ENCODE results near the gene EXOC2. TPM values are rescaled to one million over a fixed set of nuclear protein-coding genes. Genes with fewer than 3 reads are reported as not detected.

The EXOC2 gene
- total RNA-seq, 4 donors from 2014 or later, result 7.6 to 22.5 (median 20.2) TPM

DNA sequence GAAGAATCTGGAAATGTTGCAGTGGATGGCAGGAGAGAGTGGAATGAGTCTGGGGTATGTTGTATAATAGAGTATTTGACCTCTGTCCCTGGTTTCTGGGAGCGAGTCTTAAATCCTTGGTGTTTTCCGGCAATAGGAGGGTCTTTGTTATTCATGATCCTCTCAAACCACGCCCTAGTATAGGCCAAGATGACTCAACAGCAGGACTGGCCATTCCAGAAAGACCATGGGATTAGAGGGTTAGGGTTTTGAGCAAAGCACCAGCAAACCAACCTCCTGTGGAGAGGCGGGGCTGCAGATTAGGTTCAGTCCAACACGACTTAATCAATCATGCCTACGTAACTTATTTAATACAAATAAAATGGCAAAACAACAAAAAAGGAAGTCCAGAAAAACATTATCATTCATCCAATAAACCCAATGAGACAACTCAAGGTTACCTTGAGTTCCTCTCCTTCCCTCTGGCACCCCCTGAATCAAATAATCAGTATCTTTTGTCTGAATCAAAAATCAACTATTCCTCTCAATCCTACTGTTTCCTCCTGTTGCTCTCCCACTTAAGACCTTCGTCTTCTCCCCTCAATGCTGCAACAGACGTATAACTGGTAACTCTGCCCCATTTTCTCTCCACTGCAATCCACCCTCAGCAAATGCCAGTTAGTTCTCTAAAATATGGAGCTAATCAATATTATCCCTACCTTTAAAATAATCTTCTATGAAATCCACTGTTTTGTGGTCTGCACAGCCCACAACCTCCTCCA lies 51.5 kb downstream of the EXOC2 start:
- H3K9me3 ChIP-seq, result no peaks in the 10 kb centered on the region
- no peaks in the 10 kb centered on the region for H3K36me3 ChIP-seq
- H3K27me3 ChIP-seq, result no peaks in the 10 kb centered on the region
- H3K27ac ChIP-seq, result no peak overlapping the region
- H3K4me3 ChIP-seq, result no peak overlapping the region
- intact Hi-C loops (cut with DNase I; ENCODE audit: low total_unique reads), result no loop called here
- in situ Hi-C loops (cut with MboI; ENCODE audit: low pct_ligation_motif_present in 1 of 4, low pct_unique_long_range_greater_than_20kb in 1 of 4, low sequenced_read_pairs in 3 of 4), result no loop called here
- DNase-seq, result no peak
- H3K4me1 ChIP-seq, result no peaks in the 10 kb centered on the region
- WGBS, 2 donors (ENCODE audit: low coverage in 1 of 2), result 95 to 96% methylated on average over 8 of the region's 8 CpGs
- TF ChIP-seq EP300 (IDR thresholded peaks at IDR 0.05; ENCODE audit: low read depth) (no peak), POLR2A (IDR thresholded peaks at IDR 0.05) (no peak), POLR2AphosphoS5 (IDR thresholded peaks at IDR 0.05) (no peak)
- TF ChIP-seq, protein P1, sequence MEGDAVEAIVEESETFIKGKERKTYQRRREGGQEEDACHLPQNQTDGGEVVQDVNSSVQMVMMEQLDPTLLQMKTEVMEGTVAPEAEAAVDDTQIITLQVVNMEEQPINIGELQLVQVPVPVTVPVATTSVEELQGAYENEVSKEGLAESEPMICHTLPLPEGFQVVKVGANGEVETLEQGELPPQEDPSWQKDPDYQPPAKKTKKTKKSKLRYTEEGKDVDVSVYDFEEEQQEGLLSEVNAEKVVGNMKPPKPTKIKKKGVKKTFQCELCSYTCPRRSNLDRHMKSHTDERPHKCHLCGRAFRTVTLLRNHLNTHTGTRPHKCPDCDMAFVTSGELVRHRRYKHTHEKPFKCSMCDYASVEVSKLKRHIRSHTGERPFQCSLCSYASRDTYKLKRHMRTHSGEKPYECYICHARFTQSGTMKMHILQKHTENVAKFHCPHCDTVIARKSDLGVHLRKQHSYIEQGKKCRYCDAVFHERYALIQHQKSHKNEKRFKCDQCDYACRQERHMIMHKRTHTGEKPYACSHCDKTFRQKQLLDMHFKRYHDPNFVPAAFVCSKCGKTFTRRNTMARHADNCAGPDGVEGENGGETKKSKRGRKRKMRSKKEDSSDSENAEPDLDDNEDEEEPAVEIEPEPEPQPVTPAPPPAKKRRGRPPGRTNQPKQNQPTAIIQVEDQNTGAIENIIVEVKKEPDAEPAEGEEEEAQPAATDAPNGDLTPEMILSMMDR (IDR thresholded peaks at IDR 0.05), result no peak

DNA sequence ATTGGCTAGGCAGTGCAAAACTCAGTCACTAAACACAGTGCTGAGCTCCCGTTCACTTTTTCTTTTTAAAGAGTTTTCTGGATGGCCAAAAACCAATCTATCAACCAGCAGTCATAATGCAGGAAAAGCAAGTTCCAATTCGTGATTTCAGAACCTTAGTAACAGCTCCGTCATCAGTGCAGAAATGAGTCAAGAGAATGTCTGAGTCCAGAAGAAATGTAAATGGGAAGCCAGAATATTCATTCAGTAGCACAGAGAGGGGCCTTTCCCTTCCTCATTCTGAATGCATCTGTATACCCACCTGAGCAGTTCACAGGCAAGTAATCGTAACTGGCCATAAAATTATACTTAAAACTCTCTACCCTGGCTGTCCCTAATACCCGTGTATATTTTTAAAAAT lies 56.5 kb downstream of the EXOC2 start:
- no peaks in the 10 kb centered on the region for H3K4me1 ChIP-seq
- H3K27me3 ChIP-seq, result no peaks in the 10 kb centered on the region
- TF ChIP-seq, protein P1 (IDR thresholded peaks at IDR 0.05), result no peak
- TF ChIP-seq POLR2AphosphoS5 (IDR thresholded peaks at IDR 0.05) (no peak), POLR2A (IDR thresholded peaks at IDR 0.05) (no peak), EP300 (IDR thresholded peaks at IDR 0.05; ENCODE audit: low read depth) (no peak)
- 61 to 73% methylated on average over 4 to 5 of the region's 5 CpGs for WGBS, 2 donors (ENCODE audit: low coverage in 1 of 2)
- intact Hi-C loops (cut with DNase I; ENCODE audit: low total_unique reads), result no loop called here
- H3K4me3 ChIP-seq, result no peak overlapping the region
- H3K27ac ChIP-seq, result no peak overlapping the region
- no peak for DNase-seq
- in situ Hi-C loops (cut with MboI; ENCODE audit: low pct_ligation_motif_present in 1 of 4, low pct_unique_long_range_greater_than_20kb in 1 of 4, low sequenced_read_pairs in 3 of 4), result no loop called here
- no peaks in the 10 kb centered on the region for H3K36me3 ChIP-seq
- no peaks in the 10 kb centered on the region for H3K9me3 ChIP-seq

DNA sequence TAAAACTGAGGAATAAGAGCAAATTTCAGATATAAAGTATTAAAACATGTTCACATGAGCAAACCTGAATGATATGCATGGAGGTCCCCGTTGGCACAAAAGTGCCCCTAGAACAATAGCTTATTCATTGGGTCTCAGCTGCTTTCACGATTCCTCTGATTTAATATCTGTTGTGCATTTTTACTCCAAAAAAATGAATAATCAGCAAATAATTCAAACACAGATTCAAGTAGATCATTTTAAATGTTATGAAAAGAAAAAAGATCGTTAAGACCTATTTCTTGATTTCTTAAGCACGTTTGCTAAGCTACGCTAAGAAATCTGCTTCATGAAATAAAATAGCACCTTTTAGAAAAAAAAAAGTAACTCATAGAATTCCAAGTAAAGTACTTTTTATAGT lies 57.7 kb downstream of the EXOC2 start:
- no peak for TF ChIP-seq POLR2A (IDR thresholded peaks at IDR 0.05)
- no peak for TF ChIP-seq POLR2AphosphoS5 (IDR thresholded peaks at IDR 0.05)
- TF ChIP-seq, protein P1 (IDR thresholded peaks at IDR 0.05), result no peak
- no peak for TF ChIP-seq EP300 (IDR thresholded peaks at IDR 0.05; ENCODE audit: low read depth)
- Histone ChIP-seq H3K27ac (no peak overlapping the region), H3K27me3 (no peaks in the 10 kb centered on the region), H3K4me1 (no peaks in the 10 kb centered on the region), H3K4me3 (no peak overlapping the region), H3K36me3 (no peaks in the 10 kb centered on the region), H3K9me3 (no peaks in the 10 kb centered on the region)
- DNase-seq, result no peak
- intact Hi-C loops (cut with DNase I; ENCODE audit: low total_unique reads), result no loop called here
- in situ Hi-C loops (cut with MboI; ENCODE audit: low pct_ligation_motif_present in 1 of 4, low pct_unique_long_range_greater_than_20kb in 1 of 4, low sequenced_read_pairs in 3 of 4), result no loop called here
- WGBS, 2 donors (ENCODE audit: low coverage in 1 of 2), result 93 to 96% methylated on average over 5 of the region's 5 CpGs

DNA sequence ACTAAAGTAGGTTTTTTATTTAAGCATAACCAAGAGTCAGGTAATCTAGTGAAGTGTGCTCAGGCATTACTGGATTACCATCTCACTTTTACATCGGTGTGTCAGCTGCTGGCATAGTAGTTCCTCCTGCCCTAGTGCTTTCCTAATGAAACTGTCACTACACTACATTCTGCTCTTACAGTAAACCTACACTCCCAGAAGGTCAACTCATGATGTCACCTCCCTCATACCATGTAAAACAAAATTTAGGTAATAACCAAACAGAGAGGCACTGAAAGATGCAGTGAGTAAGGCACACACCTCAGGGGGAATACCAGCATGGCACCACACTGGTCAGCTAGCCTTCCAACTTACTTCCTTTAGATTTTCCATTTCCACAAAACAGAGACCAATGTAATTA lies 59.3 kb downstream of the EXOC2 start:
- no peaks in the 10 kb centered on the region for H3K9me3 ChIP-seq
- 86 to 100% methylated on average over 1 of the region's 1 CpG for WGBS, 2 donors (ENCODE audit: low coverage in 1 of 2)
- no peaks in the 10 kb centered on the region for H3K4me1 ChIP-seq
- in situ Hi-C loops (cut with MboI; ENCODE audit: low pct_ligation_motif_present in 1 of 4, low pct_unique_long_range_greater_than_20kb in 1 of 4, low sequenced_read_pairs in 3 of 4), result no loop called here
- H3K4me3 ChIP-seq, result no peak overlapping the region
- no peak for DNase-seq
- intact Hi-C loops (cut with DNase I; ENCODE audit: low total_unique reads), result no loop called here
- no peaks in the 10 kb centered on the region for H3K27me3 ChIP-seq
- H3K27ac ChIP-seq, result no peak overlapping the region
- TF ChIP-seq, protein P1 (IDR thresholded peaks at IDR 0.05), result no peak
- TF ChIP-seq POLR2A (IDR thresholded peaks at IDR 0.05) (no peak), EP300 (IDR thresholded peaks at IDR 0.05; ENCODE audit: low read depth) (no peak), POLR2AphosphoS5 (IDR thresholded peaks at IDR 0.05) (no peak)
- H3K36me3 ChIP-seq, result no peaks in the 10 kb centered on the region

All from transverse colon (tissue), 4 donors.